K562 (cell line): Measurements from ENCODE around the gene SEBOX. TPM values are rescaled to one million over a fixed set of nuclear protein-coding genes. Genes with fewer than 3 reads are reported as not detected.

Experiments used
- CHD7 ChIP-seq: fragments of 200-600 bp; sonication (generic); IDR thresholded peaks from one replicate; pipeline ENCODE4 v1.6.1; 2012; ENCODE audit warnings: mild to moderate bottlenecking, low read depth, low read length, inconsistent platforms
- POLR2A ChIP-seq: fragments of 450-650 bp; conservative IDR thresholded peaks from 2 replicates; pipeline ENCODE4 v1.6.1; 2016
- polyA plus RNA-seq, 8 experiments: library from polyadenylated mRNA; depleted of rRNA in 4 of 8; stranded (reverse) in 5 of 8; unstranded in 3 of 8; fragments of >200 nt; fragmentation: Nextera tagmentation in 2 of 8; fragmentation: Illumina TruSeq in 1 of 8; extraction: Ambion mirVana in 2 of 8; extraction: Trizol in 1 of 8; gene quantifications; 2 replicates each; pipeline versions ENCODE4 v1.2.1 to v1.2.3, GENCODE V29; 2011 to 2014; ENCODE audit warnings: inconsistent platforms in 1 of 8, missing spikeins in 1 of 8
- total RNA-seq, 7 experiments: library from RNA; depleted of rRNA in 6 of 7; stranded (reverse); fragments of >200 nt in 6 of 7; fragmentation: Illumina TruSeq in 2 of 7; extraction: Trizol in 2 of 7; gene quantifications; 2 replicates each; pipeline versions ENCODE4 v1.2.1 to v1.2.3, GENCODE V29; 2011 to 2021; ENCODE audit warnings: low replicate concordance in 1 of 7
- TF ChIP-seq, protein P1 (sequence below), 2 experiments: fragments of 450-650 bp in 1 of 2; sonication (generic) in 1 of 2; formaldehyde crosslinking; conservative IDR thresholded peaks; 2 replicates each; pipeline versions ENCODE4 v1.4.0 to v1.8.1; 2020 to 2022; ENCODE audit warnings: mild to moderate bottlenecking in 1 of 2, missing genetic modification reagents in 1 of 2

SEBOX gene
- total and polyA plus RNA-seq, 9 of the 15 experiments (the other 6 are each of a cell fraction or from before 2014, with no cell fraction given): not detected

GRCh38 chr17:28331891-28332420 is 33.0 kb downstream of the SEBOX start (continued):
- TF ChIP-seq CHD7: no peak
- TF ChIP-seq, protein P1, sequence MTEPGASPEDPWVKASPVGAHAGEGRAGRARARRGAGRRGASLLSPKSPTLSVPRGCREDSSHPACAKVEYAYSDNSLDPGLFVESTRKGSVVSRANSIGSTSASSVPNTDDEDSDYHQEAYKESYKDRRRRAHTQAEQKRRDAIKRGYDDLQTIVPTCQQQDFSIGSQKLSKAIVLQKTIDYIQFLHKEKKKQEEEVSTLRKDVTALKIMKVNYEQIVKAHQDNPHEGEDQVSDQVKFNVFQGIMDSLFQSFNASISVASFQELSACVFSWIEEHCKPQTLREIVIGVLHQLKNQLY (CRISPR knock-in tag; conservative IDR thresholded peaks at IDR 0.05): no peak
- no peak for TF ChIP-seq POLR2A
